Fibroblast of lung (primary cell): ENCODE measurements around the gene CAPG.

Source experiments
- CTCF ChIP-seq, 2 donors: IDR thresholded peaks in 1 of 2; conservative IDR thresholded peaks in 1 of 2; 1 replicate in 1 of 2; 2 replicates in 1 of 2; pipeline ENCODE4 v1.5.1; 2011 to 2012; ENCODE audit warnings: low read length in 2 of 2, control low read depth in 1 of 2, inconsistent platforms in 1 of 2, low read depth in 1 of 2, mild to moderate bottlenecking in 1 of 2
- EZH2 ChIP-seq: IDR thresholded peaks from 2 replicates; pipeline ENCODE4 v1.5.1; 2012; ENCODE audit warnings: low read length, control low read depth, mild to moderate bottlenecking; ENCODE audit errors: missing control alignments

GRCh38 chr2:85419009-85419675, 9.0 kb upstream of the CAPG start:
- no peak for TF ChIP-seq CTCF (conservative IDR thresholded peaks at IDR 0.05 in 1 of 2, IDR thresholded peaks at IDR 0.05 in 1 of 2; ENCODE audit: low read depth in 1 of 2, low read length in 2 of 2)
- no peak for TF ChIP-seq EZH2
